SH-SY5Y (cell line): ENCODE data around the gene LIG3.

Experiments used
- GATA2 ChIP-seq: IDR thresholded peaks from 2 replicates; pipeline ENCODE4 v1.6.1; 2011; ENCODE audit warnings: mild to moderate bottlenecking, low read depth, low read length
- GATA3 ChIP-seq: IDR thresholded peaks from 2 replicates; pipeline ENCODE4 v1.6.1; 2011; ENCODE audit warnings: low read depth, mild to moderate bottlenecking, low read length, moderate library complexity

- TF ChIP-seq GATA2 (no peak), GATA3 (no peak)
These were observed 22.7 kb downstream of the LIG3 start for GRCh38 chr17:35002876-35003551.
